K562 (cell line): ENCODE data around the gene FITM1. TPM values are rescaled to one million over a fixed set of nuclear protein-coding genes. Genes with fewer than 3 reads are reported as not detected.

Experiments used
- CBX2 ChIP-seq: fragments of 200-600 bp; sonication (generic); IDR thresholded peaks from one replicate; pipeline ENCODE4 v1.6.1; 2012; ENCODE audit warnings: mild to moderate bottlenecking, low read length, inconsistent platforms; ENCODE audit not compliant: insufficient read depth, poor library complexity, severe bottlenecking
- E2F1 ChIP-seq: sonication (generic); formaldehyde crosslinking; IDR thresholded peaks from 2 replicates; pipeline ENCODE4 v1.8.1; 2023; ENCODE audit warnings: mild to moderate bottlenecking, missing genetic modification reagents, moderate library complexity
- FOXP1 ChIP-seq: sonication (generic); formaldehyde crosslinking; IDR thresholded peaks from 2 replicates; pipeline ENCODE4 v1.8.0; 2022; ENCODE audit warnings: mild to moderate bottlenecking, missing genetic modification reagents
- KHSRP ChIP-seq: fragments of 450-650 bp; IDR thresholded peaks from 2 replicates; pipeline ENCODE4 v1.6.1; 2017
- KLF16 ChIP-seq: IDR thresholded peaks from 2 replicates; pipeline ENCODE4 v1.6.1; 2016; ENCODE audit warnings: antibody characterized with exemption
- MCM5 ChIP-seq: fragments of 450-650 bp; IDR thresholded peaks from 2 replicates; pipeline ENCODE4 v1.6.1; 2016; ENCODE audit warnings: low read depth
- MED1 ChIP-seq: sonication (generic); formaldehyde crosslinking; IDR thresholded peaks from 2 replicates; pipeline ENCODE4 v1.8.1; 2023; ENCODE audit warnings: missing genetic modification reagents, borderline replicate concordance
- MIER1 ChIP-seq: fragments of 450-650 bp; IDR thresholded peaks from 2 replicates; pipeline ENCODE4 v1.6.1; 2016; ENCODE audit warnings: antibody characterized with exemption, mild to moderate bottlenecking, low read depth
- MTF1 ChIP-seq: fragments of 250-450 bp; sonication (Bioruptor Pico); IDR thresholded peaks from 2 replicates; pipeline ENCODE4 v1.9.0; 2021; ENCODE audit warnings: moderate library complexity, mild to moderate bottlenecking, inconsistent platforms, borderline replicate concordance
- NR2F6 ChIP-seq: fragments of 450-650 bp; formaldehyde crosslinking; IDR thresholded peaks from 2 replicates; pipeline ENCODE4 v1.4.0; 2020; ENCODE audit warnings: mild to moderate bottlenecking
- PYGO2 ChIP-seq: fragments of 450-650 bp; IDR thresholded peaks from 2 replicates; pipeline ENCODE4 v1.6.1; 2016; ENCODE audit warnings: mild to moderate bottlenecking, missing genetic modification characterization, moderate library complexity, missing compliant biosample characterization
- RBM17 ChIP-seq: fragments of 200-400 bp; formaldehyde crosslinking; IDR thresholded peaks from 2 replicates; pipeline ENCODE4 v1.6.1; 2017; ENCODE audit warnings: low read depth, mild to moderate bottlenecking, low read length, borderline replicate concordance
- RUNX1 ChIP-seq: sonication (generic); IDR thresholded peaks from 2 replicates; pipeline ENCODE4 v1.6.1; 2016; ENCODE audit warnings: antibody characterized with exemption, low read depth
- SAFB2 ChIP-seq: fragments of 200-400 bp; formaldehyde crosslinking; IDR thresholded peaks from 2 replicates; pipeline ENCODE4 v1.6.1; 2018; ENCODE audit warnings: borderline replicate concordance, low read length, low read depth, moderate library complexity; ENCODE audit not compliant: severe bottlenecking
- SFPQ ChIP-seq: fragments of 200-400 bp; formaldehyde crosslinking; IDR thresholded peaks from 2 replicates; pipeline ENCODE4 v1.6.1; 2017; ENCODE audit warnings: mild to moderate bottlenecking, low read depth, low read length, moderate library complexity
- SMAD4 ChIP-seq: fragments of 250-450 bp; sonication (Bioruptor Pico); conservative IDR thresholded peaks from 2 replicates; pipeline ENCODE4 v1.8.0; 2021; ENCODE audit warnings: inconsistent platforms, mild to moderate bottlenecking, moderate library complexity
- SMC3 ChIP-seq: conservative IDR thresholded peaks from 2 replicates; pipeline ENCODE4 v1.6.1; 2011; ENCODE audit warnings: low read depth, low read length, improper control_type of control experiment; ENCODE audit not compliant: insufficient read depth
- SPI1 ChIP-seq: IDR thresholded peaks from 2 replicates; pipeline ENCODE4 v1.6.1; 2011; ENCODE audit warnings: low read depth, low read length, control low read depth, borderline replicate concordance
- TAF15 ChIP-seq: fragments of 200-400 bp; formaldehyde crosslinking; IDR thresholded peaks from 2 replicates; pipeline ENCODE4 v1.6.1; 2017; ENCODE audit warnings: mild to moderate bottlenecking, low read depth, low read length, moderate library complexity
- TARDBP ChIP-seq: fragments of 450-650 bp; IDR thresholded peaks from 2 replicates; pipeline ENCODE4 v1.6.1; 2016
- ZBED1 ChIP-seq: IDR thresholded peaks from 2 replicates; pipeline ENCODE4 v1.6.1; 2014
- ZBTB11 ChIP-seq, 3 experiments: fragments of 200-800 bp in 1 of 3; fragments of 250-450 bp in 1 of 3; fragments of 450-650 bp in 1 of 3; sonication (Bioruptor Pico) in 1 of 3; sonication (Bioruptor generic) in 1 of 3; formaldehyde crosslinking in 1 of 3; IDR thresholded peaks; 2 replicates each; pipeline versions ENCODE4 v1.6.1 to v1.8.0; 2016 to 2022; ENCODE audit warnings: mild to moderate bottlenecking in 2 of 3, missing genetic modification characterization in 2 of 3, missing compliant biosample characterization in 1 of 3, moderate library complexity in 1 of 3
- ZNF140 ChIP-seq: fragments of 250-450 bp; sonication (Bioruptor Pico); IDR thresholded peaks from 2 replicates; pipeline ENCODE4 v1.8.0; 2021; ENCODE audit warnings: moderate library complexity, mild to moderate bottlenecking, inconsistent platforms
- ZNF77 ChIP-seq: fragments of 250-450 bp; sonication (Bioruptor Pico); IDR thresholded peaks from 2 replicates; pipeline ENCODE4 v1.5.0; 2020
- polyA plus RNA-seq, 8 experiments: library from polyadenylated mRNA; depleted of rRNA in 4 of 8; stranded (reverse) in 5 of 8; unstranded in 3 of 8; fragments of >200 nt; fragmentation: Nextera tagmentation in 2 of 8; fragmentation: Illumina TruSeq in 1 of 8; extraction: Ambion mirVana in 2 of 8; extraction: Trizol in 1 of 8; gene quantifications; 2 replicates each; pipeline versions ENCODE4 v1.2.1 to v1.2.3, GENCODE V29; 2011 to 2014; ENCODE audit warnings: inconsistent platforms in 1 of 8, missing spikeins in 1 of 8
- total RNA-seq, 7 experiments: library from RNA; depleted of rRNA in 6 of 7; stranded (reverse); fragments of >200 nt in 6 of 7; fragmentation: Illumina TruSeq in 2 of 7; extraction: Trizol in 2 of 7; gene quantifications; 2 replicates each; pipeline versions ENCODE4 v1.2.1 to v1.2.3, GENCODE V29; 2011 to 2021; ENCODE audit warnings: low replicate concordance in 1 of 7

FITM1 gene
- total and polyA plus RNA-seq, 9 of the 15 experiments (the other 6 are each of a cell fraction or from before 2014, with no cell fraction given): 0.09 to 0.20 TPM; not detected in 7

GRCh38 chr14:24113801-24114531 lies 16.5 kb upstream of the FITM1 start (continued):
- TF ChIP-seq ZBTB11 (CRISPR knock-in tag; IDR thresholded peaks at IDR 0.05) (no peak), MIER1 (no peak), KLF16 (no peak), KHSRP (no peak), SMAD4 (CRISPR knock-in tag) (no peak), SMC3 (no peak), ZNF77 (no peak), ZBED1 (0 out of 2 replicates have a peak, but pooled peaks have one; percentile 24), CBX2 (no peak), ZNF140 (CRISPR knock-in tag) (no peak), RUNX1 (no peak), PYGO2 (no peak), MED1 (no peak), RBM17 (no peak), TAF15 (no peak), TARDBP (no peak), NR2F6 (CRISPR knock-in tag) (no peak), SFPQ (no peak), E2F1 (no peak), SAFB2 (no peak), SPI1 (no peak), FOXP1 (CRISPR knock-in tag) (no peak), MCM5 (no peak), MTF1 (CRISPR knock-in tag) (no peak)
